ENCODE results near the gene GALNTL6.
"Not testable (repeated sequence)": the region's sequence is repeated elsewhere in the genome, so short reads cannot be mapped to it uniquely, and the experiment has no call there.

Gene GALNTL6

DNA sequence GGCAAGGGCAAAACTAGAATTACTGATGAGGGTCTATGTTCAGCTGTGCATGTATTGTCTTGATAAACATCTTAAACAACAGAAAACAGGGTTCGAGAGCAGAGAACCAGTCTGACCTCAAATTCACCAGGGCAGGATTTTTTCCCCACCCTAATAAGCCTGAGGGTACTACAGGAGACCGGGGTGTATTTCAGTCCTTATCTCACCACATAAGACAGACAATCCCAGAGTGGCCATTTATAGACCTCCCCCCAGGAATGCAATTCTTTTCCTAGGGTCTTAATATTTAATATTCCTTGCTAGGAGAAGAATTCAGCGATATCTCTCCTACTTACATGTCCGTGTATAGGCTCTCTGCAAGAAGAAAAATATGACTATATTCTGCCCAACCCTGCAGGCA is 1157.0 kb downstream of the GALNTL6 start:
- DNase-seq, result not testable (repeated sequence)

DNA sequence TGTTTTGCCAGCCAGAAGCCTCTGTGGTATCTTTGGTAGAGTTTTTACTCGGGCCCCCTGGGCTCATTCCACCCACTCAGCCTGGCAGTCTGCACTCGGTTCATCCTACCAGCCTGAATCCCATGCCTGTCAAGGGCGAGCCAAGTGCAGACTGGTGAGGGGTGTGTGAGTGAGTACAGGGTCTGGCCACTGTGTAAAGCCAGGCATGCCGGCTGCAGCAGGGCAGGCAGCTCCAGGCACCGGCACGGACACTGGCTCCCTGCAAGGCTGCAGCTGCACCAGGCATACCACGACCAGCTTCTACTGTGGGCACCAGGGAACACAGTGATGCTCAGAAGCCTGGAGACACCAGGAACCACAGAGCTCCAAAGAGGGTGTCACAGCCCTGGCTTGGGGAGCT is 1161.4 kb downstream of the GALNTL6 start:
- no peak for DNase-seq

DNA sequence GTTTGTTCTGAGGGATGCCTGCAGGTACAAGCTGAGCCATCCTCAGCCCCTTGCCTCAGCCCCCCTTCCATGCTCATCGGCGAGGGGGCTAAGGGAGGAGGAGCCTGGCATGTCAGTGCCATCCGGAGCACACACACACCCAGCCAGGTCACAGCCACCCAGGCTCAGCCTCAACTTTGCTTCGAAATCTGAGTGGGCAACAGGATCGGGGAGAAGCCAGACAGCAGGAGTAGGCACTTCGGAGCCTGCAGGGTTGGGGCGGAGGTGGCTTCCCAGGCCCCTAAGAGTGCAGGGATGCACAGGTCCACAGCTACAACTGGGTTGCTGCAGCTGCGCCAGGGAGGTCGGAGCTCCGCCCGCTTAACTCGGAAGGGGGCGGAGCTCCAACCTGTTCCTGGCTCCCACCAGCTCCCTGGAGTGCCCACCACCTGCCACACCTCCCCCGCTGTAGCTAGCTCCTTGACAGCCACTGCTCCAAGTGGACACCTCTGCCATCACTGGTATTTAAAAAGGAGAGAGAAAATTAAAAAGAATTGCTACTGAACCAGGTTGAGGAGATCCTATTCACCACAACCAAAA is 1162.5 kb downstream of the GALNTL6 start:
- no peak for DNase-seq

DNA sequence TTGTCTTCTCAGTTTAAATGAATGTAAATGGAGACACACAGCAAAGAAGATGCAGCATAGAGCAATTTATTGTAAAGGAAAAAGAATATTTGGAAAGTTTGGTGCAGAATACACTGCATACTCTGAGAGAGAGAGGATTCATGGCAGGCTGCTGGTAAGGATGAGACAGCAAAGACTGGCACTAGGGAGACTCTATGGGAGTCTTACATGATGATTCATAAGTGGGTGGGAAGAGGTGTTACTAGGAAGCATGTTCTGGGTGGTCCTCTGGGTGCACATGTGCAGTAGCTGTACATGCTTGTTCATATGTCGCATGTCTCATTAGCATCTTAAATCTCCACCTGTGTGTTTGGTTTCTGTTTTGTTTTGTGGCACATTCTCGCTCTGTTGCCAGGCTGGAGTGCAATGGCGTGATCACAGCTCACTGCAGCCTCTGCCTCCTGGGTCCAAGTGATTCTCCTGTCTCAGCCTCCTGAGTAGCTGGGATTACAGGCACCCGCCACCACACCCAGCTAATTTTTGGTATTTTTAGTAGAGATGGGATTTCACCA is 1164.4 kb downstream of the GALNTL6 start:
- DNase-seq, result not testable (repeated sequence)

DNA sequence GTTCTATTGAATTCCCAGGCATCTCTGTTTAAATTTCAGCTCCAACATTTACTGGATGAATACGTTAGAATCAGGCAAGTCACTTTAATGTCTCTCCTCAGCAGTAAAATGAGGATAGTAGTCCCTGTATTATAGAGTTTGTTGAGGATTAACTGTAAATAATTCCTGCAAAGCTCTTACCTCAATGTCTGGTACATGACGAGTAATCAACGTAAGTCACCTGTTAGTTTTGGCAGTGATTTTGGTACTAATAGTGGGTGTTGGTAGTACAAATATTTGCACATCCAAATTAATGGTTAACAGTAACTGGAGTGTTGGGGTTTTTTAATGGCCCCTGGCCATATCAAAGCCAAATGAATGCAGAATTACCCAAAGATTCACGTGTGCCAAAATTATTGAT is 1165.6 kb downstream of the GALNTL6 start:
- DNase-seq, result no peak

DNA sequence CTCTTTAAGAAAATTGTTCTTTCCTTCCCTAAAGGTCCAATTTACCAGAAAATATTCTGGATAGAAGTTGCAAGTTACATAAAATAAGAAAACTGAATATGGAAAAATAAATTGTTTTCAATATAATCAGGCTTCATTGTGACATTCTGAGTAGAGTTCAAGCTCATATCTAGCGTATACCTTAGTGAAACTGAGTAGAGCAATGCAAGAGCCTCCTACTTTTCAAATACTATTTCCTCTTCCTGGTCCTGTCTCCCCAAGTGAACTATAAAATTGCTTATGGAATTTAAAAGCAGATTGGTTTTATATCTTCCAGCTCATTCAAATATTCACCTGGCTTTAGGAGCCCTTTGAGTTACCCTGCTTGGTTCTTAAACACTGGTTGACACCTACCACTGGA is 1166.1 kb downstream of the GALNTL6 start:
- DNase-seq, result no peak

DNA sequence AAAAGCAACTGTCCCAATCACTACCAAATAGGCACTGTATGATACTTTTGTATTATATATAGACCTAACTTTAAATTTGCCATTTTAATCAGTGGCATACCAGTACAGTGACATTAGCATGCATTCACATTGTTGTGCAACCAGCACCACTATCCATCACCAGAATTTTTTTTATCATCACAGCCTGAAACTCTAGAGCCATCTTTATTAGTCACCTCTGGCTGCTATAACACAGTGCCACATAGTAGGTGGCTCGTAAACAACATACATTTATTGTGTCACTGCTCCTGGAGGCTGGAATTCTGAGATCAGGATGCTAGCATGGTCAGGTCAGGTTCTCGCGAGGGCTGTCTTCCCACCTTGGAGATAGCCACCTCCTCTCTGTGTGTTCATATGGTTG is 1167.0 kb downstream of the GALNTL6 start:
- DNase-seq, result no peak

DNA sequence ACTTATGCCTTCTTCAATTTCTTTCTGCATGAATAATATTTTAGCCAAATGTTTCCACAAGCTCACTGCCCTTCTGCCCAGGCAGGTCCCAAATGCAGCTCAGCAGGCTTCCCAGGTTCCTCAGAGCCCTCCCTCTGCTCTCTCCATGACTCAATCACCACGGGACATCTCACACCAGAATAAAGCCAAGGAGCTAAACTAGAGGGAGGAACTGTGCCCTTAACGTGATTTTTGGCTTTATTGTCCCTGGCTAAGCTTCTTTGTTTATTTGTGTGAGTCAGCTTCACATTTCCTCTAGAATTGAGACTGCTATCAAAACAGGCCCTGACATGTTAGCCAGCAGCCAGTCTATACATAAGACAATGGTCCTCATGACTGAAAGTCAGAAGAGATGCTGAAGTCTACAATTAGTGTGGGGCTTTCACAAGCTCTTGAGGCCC is 1169.0 kb downstream of the GALNTL6 start:
- no peak for DNase-seq

DNA sequence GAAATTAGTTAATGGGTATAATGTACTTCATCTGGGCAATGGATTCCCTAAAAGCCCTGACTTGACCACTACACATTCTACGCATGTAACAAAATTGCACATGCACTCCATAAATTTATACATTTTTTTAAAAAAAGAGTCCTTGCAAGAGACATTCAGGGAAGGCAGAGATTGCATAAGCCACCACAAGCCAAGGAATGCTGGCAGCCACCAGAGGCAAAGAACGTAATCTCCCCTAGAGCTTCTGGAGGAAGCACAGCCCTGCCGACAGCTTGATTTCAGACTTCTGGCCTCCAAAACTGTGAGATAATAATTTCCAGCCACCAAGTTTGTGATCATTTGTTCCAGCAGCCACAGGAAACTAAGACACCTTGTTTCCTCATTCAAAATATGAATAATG is 1169.8 kb downstream of the GALNTL6 start:
- no peak for DNase-seq

DNA sequence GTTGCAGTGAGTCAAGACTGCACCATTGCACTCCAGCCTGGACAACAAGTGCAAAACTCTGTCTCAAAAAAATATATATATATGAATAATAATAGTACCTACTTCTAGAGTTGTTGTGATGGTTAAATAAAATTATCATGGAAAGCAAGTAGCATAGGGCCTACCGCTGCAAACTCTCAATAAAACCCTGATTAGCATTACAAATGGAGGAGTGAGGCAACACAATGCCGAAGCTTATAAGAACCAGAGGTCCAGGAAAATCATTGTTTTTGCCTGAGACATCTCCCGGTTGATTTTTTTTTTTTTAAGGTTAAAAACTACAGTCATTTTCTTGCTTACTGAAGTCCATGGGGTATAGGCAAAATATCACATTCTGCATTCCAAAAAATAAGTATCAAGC is 1170.4 kb downstream of the GALNTL6 start:
- no peak for DNase-seq

DNA sequence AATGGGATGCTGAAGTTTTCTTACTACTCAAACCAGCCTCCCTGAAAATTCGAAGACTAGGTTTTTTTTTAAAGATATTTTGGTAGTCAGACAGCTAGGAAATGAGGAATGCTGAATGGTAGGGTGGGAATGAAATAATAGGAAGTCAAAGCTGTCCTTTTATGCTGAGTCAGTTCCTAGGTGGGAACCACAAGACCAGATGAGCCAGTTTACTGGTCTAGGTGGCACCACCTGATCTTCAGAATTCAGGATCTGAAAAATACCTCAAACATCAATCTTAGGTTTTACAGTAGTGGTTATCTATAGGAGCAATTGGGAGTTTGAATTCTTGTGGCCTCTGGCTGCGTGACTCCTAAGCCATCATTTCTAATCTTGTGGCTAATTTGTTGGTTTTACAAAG is 1172.3 kb downstream of the GALNTL6 start:
- no peak for DNase-seq

DNA sequence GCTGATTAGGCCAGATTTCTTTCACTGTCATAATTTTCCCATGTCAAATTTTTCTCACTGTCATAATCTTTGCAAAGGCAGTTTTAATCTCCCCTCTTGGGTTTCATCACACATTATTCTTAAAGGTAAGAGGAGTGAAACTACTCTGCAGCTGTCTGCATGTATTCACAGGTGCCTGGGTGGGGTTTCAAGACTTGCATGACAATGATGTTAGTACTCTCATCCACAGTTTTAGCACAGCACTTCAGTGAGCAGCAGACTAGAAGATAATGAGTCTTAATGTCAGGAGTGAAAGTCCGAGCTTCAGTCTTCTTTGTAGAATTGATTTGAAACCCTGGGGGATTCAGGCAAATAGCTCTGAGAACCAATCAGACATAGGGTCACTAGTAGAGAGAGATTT is 1172.9 kb downstream of the GALNTL6 start:
- no peak for DNase-seq

DNA sequence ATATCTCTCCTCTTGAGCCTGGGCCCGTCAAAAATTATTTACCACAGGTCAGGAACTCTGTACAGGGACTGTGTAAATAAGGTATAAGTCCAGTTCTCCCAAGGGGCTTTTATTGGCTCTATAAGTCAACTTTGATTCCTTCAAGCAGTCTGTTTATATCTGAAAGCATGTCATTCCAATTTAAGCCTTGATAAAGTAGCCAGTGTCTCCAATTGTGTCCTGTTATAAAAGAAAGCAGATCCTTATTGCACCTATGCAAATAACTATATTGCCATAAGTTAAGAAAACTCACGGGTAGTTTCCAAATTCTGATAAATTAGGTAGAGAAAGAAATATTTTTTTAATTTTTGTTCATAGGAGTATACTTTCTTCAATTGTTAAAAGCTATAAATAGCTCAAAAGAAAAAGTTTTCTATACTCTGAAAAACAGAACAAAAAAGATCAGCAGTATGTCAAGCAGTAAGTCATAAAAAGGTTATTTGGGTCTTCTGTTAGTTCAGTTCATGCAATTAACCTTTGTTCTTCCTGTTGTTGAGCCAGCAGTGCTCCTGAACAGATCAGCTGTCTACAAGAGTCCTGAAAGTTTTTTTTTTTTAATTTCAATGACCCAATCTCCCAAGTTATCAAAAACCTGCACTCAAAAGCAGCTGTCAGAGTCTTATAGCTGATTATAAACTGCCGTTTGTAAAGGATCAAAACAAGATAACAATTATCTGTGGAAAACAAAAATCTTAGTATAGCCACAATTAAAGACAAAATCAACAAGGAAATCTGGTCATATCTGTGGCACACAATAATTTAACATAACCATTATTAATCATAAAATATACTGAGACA is 1177.0 kb downstream of the GALNTL6 start:
- no peak for DNase-seq

DNA sequence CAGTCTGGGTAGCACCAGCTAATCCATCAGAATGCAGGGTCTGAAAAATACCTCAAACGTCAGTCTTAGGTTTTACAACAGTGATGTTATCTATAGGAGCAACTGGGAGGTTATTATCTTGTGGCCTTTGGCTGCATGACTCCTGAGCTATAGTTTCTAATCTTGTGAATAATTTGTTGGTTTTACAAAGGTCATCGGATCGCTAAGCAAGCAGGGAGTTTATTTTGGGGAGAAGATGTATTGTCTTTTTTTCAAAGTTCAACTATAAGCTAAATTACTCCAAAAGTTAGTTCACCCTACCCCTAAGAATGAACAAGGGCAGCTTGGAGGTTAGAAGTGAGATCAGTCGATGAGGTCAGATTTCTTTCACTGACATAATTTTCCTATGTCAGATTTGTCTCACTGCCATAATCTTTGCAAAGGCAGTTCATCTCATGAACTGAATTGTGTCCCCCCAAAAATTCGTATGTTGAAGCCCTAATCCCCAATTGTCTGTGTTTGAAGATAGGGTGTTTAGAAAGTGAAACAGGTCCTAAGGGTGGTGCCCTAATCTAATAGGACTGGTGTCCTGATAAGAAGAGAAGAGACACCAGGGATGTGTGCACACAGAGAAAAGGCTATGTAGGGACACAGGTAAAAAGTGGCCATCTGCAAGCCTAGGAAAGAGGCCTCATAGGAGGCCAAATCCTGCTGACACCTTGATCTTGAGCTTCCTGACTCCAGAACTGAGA is 1179.6 kb downstream of the GALNTL6 start:
- DNase-seq, result no peak

DNA sequence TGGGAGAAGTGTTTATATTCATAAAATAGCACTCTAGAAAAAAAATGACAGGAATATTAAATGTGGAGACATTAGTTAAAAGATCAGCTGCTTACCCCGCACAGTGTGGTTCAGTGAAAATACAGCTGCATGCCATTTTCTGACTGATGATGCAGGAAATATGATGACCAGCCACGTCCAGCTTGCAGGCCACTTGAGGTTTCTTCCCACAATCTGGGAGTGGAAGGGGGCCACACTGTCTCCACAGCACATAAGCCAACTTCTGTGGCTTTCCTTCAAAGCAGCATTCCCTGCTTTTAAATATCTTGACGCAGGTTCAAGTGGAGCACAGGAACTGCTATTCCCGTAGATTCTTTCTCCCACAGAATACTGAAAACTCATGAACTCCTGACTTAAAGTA is 1182.0 kb downstream of the GALNTL6 start:
- DNase-seq, result no peak

DNA sequence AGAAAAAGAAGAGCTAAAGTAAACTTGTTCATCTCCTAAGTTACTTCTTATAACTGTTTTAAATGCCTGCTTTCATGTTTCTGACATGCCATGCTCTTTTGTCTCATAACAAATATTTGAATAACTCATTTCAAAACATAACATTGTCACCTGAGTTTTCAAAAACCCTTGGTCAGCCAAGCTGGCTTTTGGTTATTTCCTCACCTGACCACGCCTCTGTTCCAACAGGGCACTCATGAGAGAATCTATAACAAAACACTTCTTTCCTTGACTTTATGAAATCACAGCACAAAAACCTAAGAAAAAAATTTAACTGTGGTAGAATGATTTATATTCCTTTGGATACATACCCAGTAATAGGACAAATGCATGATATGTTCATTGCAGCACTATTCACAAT is 1182.5 kb downstream of the GALNTL6 start:
- no peak for DNase-seq

DNA sequence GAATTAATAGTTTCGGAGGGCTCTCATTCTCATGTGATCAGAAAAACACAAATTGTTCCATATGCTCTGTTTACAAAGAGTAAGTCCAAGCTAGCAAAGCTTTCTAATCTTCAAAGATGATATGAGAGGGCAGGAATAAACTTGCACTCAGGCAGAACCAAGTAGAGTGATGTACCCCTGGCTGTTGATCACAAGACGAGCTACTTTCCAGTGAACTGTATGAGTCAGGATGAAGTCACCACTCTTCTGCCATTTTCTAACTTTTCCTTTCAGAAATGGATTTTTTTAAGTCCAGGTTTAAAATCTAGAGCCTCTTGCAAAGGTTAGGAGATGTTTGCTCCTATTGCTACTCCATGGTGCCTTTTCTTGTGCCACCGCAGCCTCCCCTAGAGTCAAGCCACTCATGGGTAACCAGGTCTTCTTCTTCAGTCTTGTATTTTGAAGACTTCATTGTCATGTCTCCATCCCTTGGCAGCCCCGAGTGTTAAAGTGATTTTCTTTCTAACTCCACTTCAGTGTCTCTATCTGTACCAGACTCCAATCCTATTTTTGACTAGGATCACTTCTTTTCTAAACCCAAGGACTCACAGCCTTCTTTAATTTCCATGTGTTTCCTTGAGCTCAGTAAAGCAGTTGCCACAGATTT is 1183.5 kb downstream of the GALNTL6 start:
- DNase-seq, result no peak

DNA sequence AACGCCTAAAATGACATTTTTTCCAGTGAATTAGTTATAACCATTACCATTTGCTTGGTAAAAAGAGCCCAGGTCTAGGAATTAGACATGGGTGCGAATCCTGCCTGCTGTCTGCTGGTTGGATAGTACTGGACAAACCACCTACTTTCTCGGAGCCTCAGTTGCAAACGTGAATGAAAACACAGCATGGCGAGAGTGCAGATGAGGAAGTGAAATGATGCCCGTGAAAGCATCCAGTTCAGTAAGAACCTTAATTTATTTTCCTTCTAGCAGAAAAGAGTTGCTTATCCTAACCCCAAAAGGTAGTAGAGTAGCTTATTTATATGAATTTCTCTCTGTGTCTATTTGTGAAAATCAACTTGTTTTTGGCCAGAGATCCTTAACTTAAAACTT is 1184.0 kb downstream of the GALNTL6 start:
- DNase-seq, result no peak

DNA sequence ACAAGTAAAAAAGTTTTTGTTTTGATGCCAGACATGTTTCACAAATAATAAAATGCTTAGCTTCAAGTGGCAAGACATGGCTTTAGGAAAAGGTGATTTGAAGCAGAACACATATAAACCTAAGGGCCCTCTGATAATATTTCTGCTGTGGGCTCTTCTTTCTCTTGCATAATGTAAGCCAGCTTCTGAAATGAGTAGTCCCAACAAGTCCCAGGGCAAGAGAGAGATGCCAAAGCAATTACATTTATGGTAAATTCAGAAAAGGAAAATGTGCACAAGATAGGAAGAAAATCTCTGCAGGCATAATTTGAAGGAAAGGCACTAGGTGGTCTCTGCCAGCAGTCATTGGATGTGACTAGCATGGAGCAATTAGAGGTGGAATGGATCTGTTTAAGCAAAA is 1184.7 kb downstream of the GALNTL6 start:
- DNase-seq, result no peak

DNA sequence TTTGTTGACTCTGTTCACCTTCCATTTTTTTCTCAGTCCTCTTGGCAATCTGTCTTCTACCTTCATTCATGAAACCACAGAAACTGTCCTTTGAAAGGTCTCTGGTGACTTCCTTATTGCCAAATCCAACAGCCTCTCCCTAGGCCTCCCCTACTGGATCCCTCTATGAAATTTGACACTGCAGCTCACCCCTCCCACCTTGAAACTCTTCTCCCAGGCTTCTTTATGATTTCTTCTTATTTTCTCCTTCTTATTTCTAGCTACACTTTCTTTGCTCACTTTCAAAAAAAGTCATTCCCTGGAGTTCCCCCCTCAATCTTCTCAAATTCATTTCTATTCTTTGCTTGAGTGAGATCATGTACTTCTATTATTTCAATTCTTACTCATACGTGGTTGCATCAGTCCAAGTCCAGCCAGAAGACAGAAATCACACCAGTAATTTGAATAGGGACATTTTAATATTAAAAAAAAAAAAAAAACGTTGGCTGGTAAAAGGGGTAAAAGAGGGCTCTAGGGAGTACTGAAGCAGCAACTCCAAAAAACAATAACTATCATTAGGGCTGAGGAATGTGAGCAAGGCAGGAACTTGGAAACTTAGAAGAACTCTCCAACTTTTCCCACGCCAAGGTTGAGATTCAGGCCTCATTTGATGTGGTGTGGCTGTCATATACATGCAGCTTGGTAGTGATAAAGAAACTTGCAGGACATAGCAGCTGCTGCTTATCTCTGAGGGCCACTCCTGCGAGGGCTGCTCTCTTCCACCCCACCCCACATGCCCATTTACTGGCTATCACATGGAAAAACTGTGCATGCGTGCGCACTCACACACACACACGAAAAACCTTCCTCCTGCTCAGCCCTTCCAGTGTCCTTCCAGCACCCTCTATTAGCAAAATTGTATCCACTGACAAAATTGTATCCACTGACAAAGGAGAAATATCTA is 1185.6 kb downstream of the GALNTL6 start:
- no peak for DNase-seq

DNA sequence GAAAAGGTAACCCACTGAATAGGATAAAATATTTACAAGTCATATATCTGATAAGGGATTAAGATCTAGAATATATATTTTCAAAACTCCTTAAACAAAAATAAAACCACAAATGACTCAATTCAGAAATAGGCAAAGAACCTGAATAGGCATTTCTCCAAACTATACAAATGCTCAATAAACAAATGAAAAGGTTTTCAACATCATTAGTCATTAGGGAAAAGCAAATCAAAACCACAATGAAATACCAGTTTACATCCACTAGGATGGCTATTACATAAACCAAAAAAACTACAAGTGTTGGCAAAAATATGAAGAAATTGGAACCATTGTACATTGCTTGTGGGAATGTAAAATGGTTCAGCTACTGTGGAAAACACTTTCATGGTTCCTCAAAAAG is 1188.4 kb downstream of the GALNTL6 start:
- DNase-seq, result no peak
